ENCODE results near the gene NEMP1. TPM values are rescaled to one million over a fixed set of nuclear protein-coding genes. Genes with fewer than 3 reads are reported as not detected.

NEMP1 gene
- total and polyA plus RNA-seq, 2 of the 13 experiments (the other 11 are each of a cell fraction or from before 2014, with no cell fraction given), result 11.4 to 12.9 TPM

GRCh38 chr12:57078519-57079404 is at the start of gene NEMP1 (continued):
- TF ChIP-seq ATF6 (CRISPR knock-in tag; conservative IDR thresholded peaks at IDR 0.05) (no peak), ZNF747 (CRISPR knock-in tag; IDR thresholded peaks at IDR 0.05; ENCODE audit: borderline replicate concordance) (no peak), PLSCR1 (CRISPR knock-in tag; IDR thresholded peaks at IDR 0.05; ENCODE audit: borderline replicate concordance) (no peak), ZNF274 (CRISPR knock-in tag; IDR thresholded peaks at IDR 0.05) (no peak), EP300 (IDR thresholded peaks at IDR 0.05; ENCODE audit: low read depth in 2 of 2, low read length in 2 of 2) (peak in 1 of 2 experiments; percentile 24; a peak in 1 of 4 replicates), EP300 (CRISPR knock-in tag; IDR thresholded peaks at IDR 0.05; ENCODE audit: borderline replicate concordance) (no peak), PRPF4 (IDR thresholded peaks at IDR 0.05; ENCODE audit: low read depth, low read length, poor library complexity, severe bottlenecking) (no peak), THAP8 (CRISPR knock-in tag; IDR thresholded peaks at IDR 0.05; ENCODE audit: borderline replicate concordance) (no peak), ZFYVE20 (CRISPR knock-in tag; IDR thresholded peaks at IDR 0.05; ENCODE audit: borderline replicate concordance, low read depth) (no peak), FOXJ3 (CRISPR knock-in tag; IDR thresholded peaks at IDR 0.05; ENCODE audit: borderline replicate concordance) (no peak), FOXC1 (CRISPR knock-in tag; IDR thresholded peaks at IDR 0.05; ENCODE audit: borderline replicate concordance) (peak; percentile 44; the same call in 1 of the 2 replicates), ZNF367 (CRISPR knock-in tag; IDR thresholded peaks at IDR 0.05; ENCODE audit: borderline replicate concordance) (no peak), ISL2 (CRISPR knock-in tag; IDR thresholded peaks at IDR 0.05) (no peak), ZSCAN12 (CRISPR knock-in tag; IDR thresholded peaks at IDR 0.05) (no peak), MIXL1 (CRISPR knock-in tag; IDR thresholded peaks at IDR 0.05) (peak; percentile 29; the same call in 1 of the 2 replicates), ETS1 (CRISPR knock-in tag; IDR thresholded peaks at IDR 0.05) (no peak), ESRRA (CRISPR knock-in tag; IDR thresholded peaks at IDR 0.05; ENCODE audit: low read depth) (peak; percentile 44; the same call in 1 of the 2 replicates), ZNF761 (CRISPR knock-in tag; conservative IDR thresholded peaks at IDR 0.05) (no peak), HDAC1 (CRISPR knock-in tag; IDR thresholded peaks at IDR 0.05) (peak; percentile 95), ZBTB34 (CRISPR knock-in tag; IDR thresholded peaks at IDR 0.05) (no peak), BCL6 (CRISPR knock-in tag; IDR thresholded peaks at IDR 0.05) (no peak; the same call in 1 of the 2 replicates), CENPX (CRISPR knock-in tag; IDR thresholded peaks at IDR 0.05) (no peak), NKX3-1 (CRISPR knock-in tag; IDR thresholded peaks at IDR 0.05) (no peak), ZNF75D (CRISPR knock-in tag; IDR thresholded peaks at IDR 0.05; ENCODE audit: borderline replicate concordance) (no peak)

Data from HepG2 (cell line).